OCI-LY1 (cell line): Measurements from ENCODE around the gene MLXIP.

Experiments used
- H2AFZ ChIP-seq: fragments of 200-600 bp; sonication (generic), shearing (Covaris generic); 2 replicates; pipeline ENCODE4 v1.6.0; 2014; ENCODE audit warnings: antibody characterized with exemption, mild to moderate bottlenecking, low read length
- H3F3A ChIP-seq: fragments of 200-600 bp; sonication (generic), shearing (Covaris generic); 2 replicates; pipeline ENCODE4 v1.6.0; 2014; ENCODE audit warnings: mild to moderate bottlenecking, antibody characterized with exemption, low read length, moderate library complexity; ENCODE audit not compliant: insufficient read depth
- H3K27ac ChIP-seq: fragments of 200-600 bp; sonication (generic); 2 replicates; pipeline ENCODE4 v1.5.1; 2014; ENCODE audit warnings: low read length, mixed run types, mild to moderate bottlenecking, low read depth; ENCODE audit not compliant: poor library complexity, severe bottlenecking
- H3K27me3 ChIP-seq: fragments of 200-600 bp; sonication (generic); 2 replicates; pipeline ENCODE4 v1.6.0; 2014; ENCODE audit warnings: antibody characterized with exemption, mild to moderate bottlenecking, low read length, moderate library complexity; ENCODE audit not compliant: insufficient read depth
- H3K36me3 ChIP-seq: fragments of 200-600 bp; sonication (generic); 2 replicates; pipeline ENCODE4 v1.6.1; 2014; ENCODE audit warnings: mild to moderate bottlenecking, antibody characterized with exemption, low read length, moderate library complexity, mixed read lengths; ENCODE audit not compliant: insufficient read depth
- H3K4me1 ChIP-seq: fragments of 200-600 bp; sonication (generic); 2 replicates; pipeline ENCODE4 v1.5.1; 2014; ENCODE audit warnings: mild to moderate bottlenecking, low read length, moderate library complexity; ENCODE audit not compliant: insufficient read depth, severe bottlenecking
- H3K4me2 ChIP-seq: fragments of 200-600 bp; sonication (generic), shearing (Covaris generic); 2 replicates; pipeline ENCODE4 v1.6.1; 2014; ENCODE audit warnings: low read length
- H3K4me3 ChIP-seq: fragments of 200-600 bp; sonication (generic); 2 replicates; pipeline ENCODE4 v1.5.1; 2014; ENCODE audit warnings: low read length, low read depth, mild to moderate bottlenecking, mixed read lengths; ENCODE audit not compliant: poor library complexity, severe bottlenecking
- H3K79me2 ChIP-seq: fragments of 200-600 bp; shearing (Covaris generic); 2 replicates; pipeline ENCODE4 v1.6.1; 2016; ENCODE audit warnings: mixed run types, low read length, mixed read lengths; ENCODE audit not compliant: insufficient read depth
- H3K9ac ChIP-seq: fragments of 200-600 bp; sonication (generic), shearing (Covaris generic); 2 replicates; pipeline ENCODE4 v1.6.1; 2014; ENCODE audit warnings: mild to moderate bottlenecking, low read length, mixed read lengths
- H3K9me2 ChIP-seq: fragments of 200-600 bp; sonication (generic), shearing (Covaris generic); 2 replicates; pipeline ENCODE4 v1.6.1; 2014; ENCODE audit warnings: low read depth, mild to moderate bottlenecking, low read length, mixed read lengths
- H3K9me3 ChIP-seq: fragments of 200-600 bp; shearing (Covaris generic); 2 replicates; pipeline ENCODE4 v1.6.1; 2014; ENCODE audit warnings: low read length, mixed read lengths
- H4K20me1 ChIP-seq: fragments of 200-600 bp; sonication (generic), shearing (Covaris generic); 2 replicates; pipeline ENCODE4 v1.6.0; 2016; ENCODE audit warnings: mild to moderate bottlenecking, low read length; ENCODE audit not compliant: insufficient read depth
- EZH2 ChIP-seq: fragments of 200-600 bp; sonication (generic), shearing (Covaris generic); IDR thresholded peaks from 2 replicates; pipeline ENCODE4 v1.8.0; 2017; ENCODE audit warnings: borderline replicate concordance, mixed run types, mild to moderate bottlenecking, antibody characterized with exemption, low read length, moderate library complexity, mixed read lengths
- TF ChIP-seq, protein P1 (sequence below): fragments of 200-600 bp; sonication (generic), shearing (Covaris generic); IDR thresholded peaks from 2 replicates; pipeline ENCODE4 v1.5.1; 2017; ENCODE audit warnings: mild to moderate bottlenecking, antibody characterized with exemption, low read length, moderate library complexity, mixed read lengths

The MLXIP gene

DNA sequence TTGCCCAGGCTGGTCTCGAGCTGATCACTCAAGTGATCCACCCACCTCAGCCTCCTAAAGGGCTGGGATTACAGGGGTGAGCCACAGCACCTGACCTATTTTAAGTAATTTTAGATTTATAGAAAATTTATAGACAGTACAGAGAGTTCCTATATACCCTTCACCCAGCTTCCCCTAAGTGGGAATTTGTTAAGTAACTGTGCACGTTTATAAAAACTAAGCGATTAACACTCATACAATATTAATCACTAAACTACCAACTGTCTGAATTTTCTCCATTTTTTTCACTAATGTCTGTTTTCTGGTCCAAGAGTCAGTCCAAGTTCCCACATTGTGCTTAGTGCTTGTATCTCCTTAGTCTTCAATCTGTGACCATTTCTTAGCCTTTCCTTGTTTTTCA, 89.9 kb downstream of the MLXIP start:
- H3F3A ChIP-seq, result no peaks in the 10 kb centered on the region
- H3K4me1 ChIP-seq, result no peaks in the 10 kb centered on the region
- H2AFZ ChIP-seq, result no peak overlapping the region
- H3K9ac ChIP-seq, result no peak overlapping the region
- no peaks in the 10 kb centered on the region for H3K9me3 ChIP-seq
- no peak overlapping the region for H3K4me2 ChIP-seq
- no peaks in the 10 kb centered on the region for H4K20me1 ChIP-seq
- TF ChIP-seq, protein P1, sequence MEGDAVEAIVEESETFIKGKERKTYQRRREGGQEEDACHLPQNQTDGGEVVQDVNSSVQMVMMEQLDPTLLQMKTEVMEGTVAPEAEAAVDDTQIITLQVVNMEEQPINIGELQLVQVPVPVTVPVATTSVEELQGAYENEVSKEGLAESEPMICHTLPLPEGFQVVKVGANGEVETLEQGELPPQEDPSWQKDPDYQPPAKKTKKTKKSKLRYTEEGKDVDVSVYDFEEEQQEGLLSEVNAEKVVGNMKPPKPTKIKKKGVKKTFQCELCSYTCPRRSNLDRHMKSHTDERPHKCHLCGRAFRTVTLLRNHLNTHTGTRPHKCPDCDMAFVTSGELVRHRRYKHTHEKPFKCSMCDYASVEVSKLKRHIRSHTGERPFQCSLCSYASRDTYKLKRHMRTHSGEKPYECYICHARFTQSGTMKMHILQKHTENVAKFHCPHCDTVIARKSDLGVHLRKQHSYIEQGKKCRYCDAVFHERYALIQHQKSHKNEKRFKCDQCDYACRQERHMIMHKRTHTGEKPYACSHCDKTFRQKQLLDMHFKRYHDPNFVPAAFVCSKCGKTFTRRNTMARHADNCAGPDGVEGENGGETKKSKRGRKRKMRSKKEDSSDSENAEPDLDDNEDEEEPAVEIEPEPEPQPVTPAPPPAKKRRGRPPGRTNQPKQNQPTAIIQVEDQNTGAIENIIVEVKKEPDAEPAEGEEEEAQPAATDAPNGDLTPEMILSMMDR, result no peak
- no peak for TF ChIP-seq EZH2
- 0 out of 2 replicates have a peak, but pooled peaks cover 10% of the 10 kb centered on the region for H3K27me3 ChIP-seq
- no peak overlapping the region for H3K27ac ChIP-seq
- H3K36me3 ChIP-seq, result no peaks in the 10 kb centered on the region
- H3K4me3 ChIP-seq, result no peak overlapping the region
- H3K9me2 ChIP-seq, result no peaks in the 10 kb centered on the region
- H3K79me2 ChIP-seq, result no peaks in the 10 kb centered on the region

DNA sequence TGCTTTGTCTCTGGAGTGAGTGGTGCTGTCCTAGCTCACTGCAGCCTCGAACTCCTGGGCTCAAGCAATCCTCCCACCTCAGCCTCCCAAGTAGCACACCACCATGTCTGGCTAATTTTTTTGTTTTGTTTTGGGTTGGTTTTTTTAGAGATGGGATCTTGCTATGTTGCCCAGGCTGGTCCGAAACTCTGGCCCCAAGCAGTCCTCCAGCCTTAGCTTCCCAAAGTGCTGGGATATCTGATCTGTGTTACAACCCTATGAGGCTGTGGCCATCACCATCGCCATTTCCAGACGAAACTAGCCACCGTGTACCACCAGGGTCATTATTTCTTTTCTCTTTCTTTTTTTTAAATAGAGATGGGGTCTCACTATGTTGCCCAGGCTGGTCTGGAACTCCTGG, 92.8 kb downstream of the MLXIP start:
- H3K27ac ChIP-seq, result no peak overlapping the region

DNA sequence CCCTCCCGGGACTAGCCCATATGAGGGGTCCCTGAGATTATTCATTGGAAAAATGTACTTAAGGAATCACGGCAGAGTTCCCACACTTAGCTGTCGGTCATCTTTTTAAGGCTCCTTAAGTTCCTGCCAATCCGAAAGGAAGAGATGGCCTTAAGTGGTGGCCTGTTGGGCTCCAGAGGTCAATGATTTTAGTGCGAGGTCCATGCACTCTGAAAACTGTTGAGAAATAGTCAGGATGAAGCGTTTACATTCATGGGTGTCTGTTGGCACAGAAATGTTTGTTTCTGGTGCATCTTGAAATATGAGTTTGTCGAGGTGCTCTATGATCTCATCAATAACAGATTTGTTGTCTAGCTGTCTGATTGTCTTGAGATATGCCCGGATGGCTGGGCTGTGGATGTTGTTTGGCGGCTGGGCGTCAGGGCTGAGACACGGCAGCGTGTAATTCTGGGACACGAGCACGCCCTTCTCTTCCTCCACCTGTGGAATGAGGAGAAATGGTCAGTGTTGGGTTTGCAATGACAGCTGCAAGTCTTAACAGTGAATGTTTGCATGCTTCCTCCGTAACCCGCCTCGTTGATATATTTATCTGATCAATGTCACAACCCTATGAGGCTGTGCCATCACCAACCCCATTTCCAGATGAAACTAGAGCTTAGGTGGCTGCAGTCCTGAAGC, 93.8 kb downstream of the MLXIP start:
- 0 out of 2 replicates have a peak, but pooled peaks cover 10% of the 10 kb centered on the region for H3K27me3 ChIP-seq
- TF ChIP-seq, protein P1, result no peak
- no peak for TF ChIP-seq EZH2
- no peak overlapping the region for H3K4me2 ChIP-seq
- H3F3A ChIP-seq, result no peaks in the 10 kb centered on the region
- no peaks in the 10 kb centered on the region for H4K20me1 ChIP-seq
- H3K4me3 ChIP-seq, result no peak overlapping the region
- H3K36me3 ChIP-seq, result no peaks in the 10 kb centered on the region
- no peaks in the 10 kb centered on the region for H3K9me3 ChIP-seq
- H3K79me2 ChIP-seq, result no peaks in the 10 kb centered on the region
- H3K9me2 ChIP-seq, result no peaks in the 10 kb centered on the region
- H3K27ac ChIP-seq, result no peak overlapping the region
- no peak overlapping the region for H3K9ac ChIP-seq
- no peaks in the 10 kb centered on the region for H3K4me1 ChIP-seq
- no peak overlapping the region for H2AFZ ChIP-seq

More for the DNA sequence above, 92.8 kb downstream of the MLXIP start:
- no peak overlapping the region for H3K4me2 ChIP-seq
- H2AFZ ChIP-seq, result no peak overlapping the region
- no peaks in the 10 kb centered on the region for H3F3A ChIP-seq
- H3K4me3 ChIP-seq, result no peak overlapping the region
- H3K27me3 ChIP-seq, result 0 out of 2 replicates have a peak, but pooled peaks cover 10% of the 10 kb centered on the region
- no peaks in the 10 kb centered on the region for H3K4me1 ChIP-seq
- H3K36me3 ChIP-seq, result no peaks in the 10 kb centered on the region
- no peaks in the 10 kb centered on the region for H3K9me2 ChIP-seq
- no peaks in the 10 kb centered on the region for H3K9me3 ChIP-seq
- no peak for TF ChIP-seq EZH2
- TF ChIP-seq, protein P1, result no peak
- no peak overlapping the region for H3K9ac ChIP-seq
- no peaks in the 10 kb centered on the region for H4K20me1 ChIP-seq
- no peaks in the 10 kb centered on the region for H3K79me2 ChIP-seq
